H1 (cell line): ENCODE results near the gene CCNYL1. TPM values are rescaled to one million over a fixed set of nuclear protein-coding genes. Genes with fewer than 3 reads are reported as not detected.
A peak's percentile ranks its signal among the peaks of the same experiment; 100 is the strongest.

Experiments
- CTCF ChIA-PET: fragments of 300-600 bp; sonication (Branson Sonifier 250); formaldehyde crosslinking; loops from one replicate; lab custom pipeline; 2021; ENCODE audit not compliant: partially characterized antibody; lab: Charles Lee
- POLR2A ChIA-PET: fragments of 300-600 bp; sonication (Branson Sonifier 250); formaldehyde crosslinking; loops from one replicate; lab custom pipeline; 2021; ENCODE audit warnings: inconsistent platforms; ENCODE audit not compliant: partially characterized antibody; lab: Charles Lee
- DNase-seq, 2 experiments: peaks; one replicate each; pipeline versions ENCODE4 v3.0.0 to v3.0.0-alpha.2; 2010 to 2022; ENCODE audit warnings: low spot score in 2 of 2, low read depth in 1 of 2, mixed read lengths in 1 of 2
- FAIRE-seq: peaks from 2 replicates; lab custom pipeline; 2011; peaks lifted over from hg19 to GRCh38; lab: Jason Lieb, UNC
- H2AFZ ChIP-seq: 2 replicates; pipeline ENCODE4 v1.8.1; 2012; ENCODE audit warnings: low read length, inconsistent platforms
- H2AK5ac ChIP-seq: 2 replicates; pipeline ENCODE4 v1.6.1; 2013; ENCODE audit warnings: low read depth, low read length
- H2BK120ac ChIP-seq: replicated peaks from 2 replicates; pipeline ENCODE3; 2013; ENCODE audit warnings: low read depth, low read length, inconsistent platforms
- H2BK12ac ChIP-seq: 2 replicates; pipeline ENCODE4 v1.6.1; 2013; ENCODE audit warnings: low read depth, low read length
- H2BK15ac ChIP-seq: 2 replicates; pipeline ENCODE4 v1.6.1; 2013; ENCODE audit warnings: low read length
- H2BK20ac ChIP-seq: 2 replicates; pipeline ENCODE4 v1.6.1; 2013; ENCODE audit warnings: low read length
- H2BK5ac ChIP-seq: 2 replicates; pipeline ENCODE4 v1.6.1; 2013; ENCODE audit warnings: low read depth, low read length
- H3K14ac ChIP-seq: 2 replicates; pipeline ENCODE4 v1.6.1; 2013; ENCODE audit warnings: inconsistent platforms; ENCODE audit not compliant: insufficient read length
- H3K18ac ChIP-seq: 2 replicates; pipeline ENCODE4 v1.6.1; 2013; ENCODE audit warnings: low read length; ENCODE audit errors: extremely low read depth
- H3K23ac ChIP-seq: 2 replicates; pipeline ENCODE4 v1.6.1; 2013; ENCODE audit warnings: inconsistent platforms; ENCODE audit not compliant: insufficient read length
- H3K23me2 ChIP-seq: 2 replicates; pipeline ENCODE4 v1.6.1; 2013; ENCODE audit warnings: low read depth, low read length
- H3K27ac ChIP-seq: 2 replicates; pipeline ENCODE4 v1.6.1; 2011; ENCODE audit warnings: low read depth, low read length, inconsistent platforms
- H3K27me3 ChIP-seq, 4 experiments: replicated peaks in 1 of 4; 1 replicate in 1 of 4; 2 replicates in 3 of 4; pipeline versions ENCODE4 v1.6.1 to v1.8.1; 2011 to 2013; ENCODE audit warnings: low read length in 3 of 4, mild to moderate bottlenecking in 3 of 4, inconsistent platforms in 2 of 4, mixed read lengths in 2 of 4, moderate library complexity in 1 of 4; ENCODE audit not compliant: control insufficient read depth in 3 of 4, insufficient read depth in 3 of 4; ENCODE audit errors: extremely low read depth in 1 of 4
- H3K36me3 ChIP-seq, 4 experiments: 2 replicates each; pipeline versions ENCODE4 v1.6.1 to v1.8.1; 2011 to 2013; ENCODE audit warnings: mild to moderate bottlenecking in 4 of 4, low read length in 3 of 4, moderate library complexity in 2 of 4, control low read depth in 1 of 4, inconsistent platforms in 1 of 4; ENCODE audit not compliant: insufficient read depth in 4 of 4, control insufficient read depth in 2 of 4
- H3K4ac ChIP-seq: replicated peaks from 2 replicates; pipeline ENCODE3; 2013; ENCODE audit warnings: low read length, low read depth, mixed read lengths, inconsistent platforms; ENCODE audit not compliant: insufficient read length
- H3K4me1 ChIP-seq, 4 experiments: replicated peaks in 1 of 4; 1 replicate in 1 of 4; 2 replicates in 3 of 4; pipeline versions ENCODE4 v1.6.1 to v1.8.1; 2011 to 2013; ENCODE audit warnings: low read length in 3 of 4, inconsistent platforms in 2 of 4, mixed read lengths in 1 of 4; ENCODE audit not compliant: insufficient read depth in 4 of 4, control insufficient read depth in 3 of 4
- H3K4me2 ChIP-seq, 2 experiments: 2 replicates each; pipeline versions ENCODE4 v1.6.1 to v1.8.1; 2011 to 2013; ENCODE audit warnings: low read depth in 2 of 2, low read length in 2 of 2, control low read depth in 1 of 2, inconsistent platforms in 1 of 2, mild to moderate bottlenecking in 1 of 2; ENCODE audit not compliant: insufficient read depth in 1 of 2
- H3K4me3 ChIP-seq, 4 experiments: fragments of 200-600, 300-600 bp in 1 of 4; sonication (generic), shearing (Covaris generic), sonication (Bioruptor Twin) in 1 of 4; 2 replicates each; pipeline versions ENCODE4 v1.5.1 to v1.8.1; 2011 to 2016; ENCODE audit warnings: low read length in 4 of 4, low read depth in 3 of 4, control low read depth in 2 of 4, inconsistent platforms in 2 of 4, mild to moderate bottlenecking in 2 of 4, mixed read lengths in 1 of 4, moderate library complexity in 1 of 4; ENCODE audit not compliant: insufficient read depth in 2 of 4; ENCODE audit errors: extremely low read depth in 1 of 4
- H3K56ac ChIP-seq: replicated peaks from 2 replicates; pipeline ENCODE3; 2013; ENCODE audit warnings: low read depth, mild to moderate bottlenecking, mixed read lengths, low read length, inconsistent platforms; ENCODE audit not compliant: insufficient read length
- H3K79me1 ChIP-seq: 2 replicates; pipeline ENCODE4 v1.6.1; 2013; ENCODE audit warnings: low read depth, low read length, control low read depth
- H3K79me2 ChIP-seq, 2 experiments: 2 replicates each; pipeline versions ENCODE4 v1.6.1 to v1.8.1; 2012 to 2013; ENCODE audit warnings: low read length in 2 of 2, mild to moderate bottlenecking in 2 of 2, inconsistent platforms in 1 of 2; ENCODE audit not compliant: insufficient read depth in 2 of 2, control insufficient read depth in 1 of 2
- H3K9ac ChIP-seq, 4 experiments: replicated peaks in 1 of 4; 1 replicate in 1 of 4; 2 replicates in 3 of 4; pipeline versions ENCODE4 v1.6.1 to v1.8.1; 2011 to 2013; ENCODE audit warnings: low read depth in 3 of 4, low read length in 3 of 4, control low read depth in 2 of 4, mild to moderate bottlenecking in 2 of 4, moderate library complexity in 2 of 4, inconsistent platforms in 1 of 4; ENCODE audit errors: extremely low read depth in 1 of 4
- H3K9me3 ChIP-seq, 2 experiments: 2 replicates each; pipeline versions ENCODE4 v1.6.1 to v1.8.1; 2012 to 2013; ENCODE audit warnings: mild to moderate bottlenecking in 2 of 2, moderate library complexity in 2 of 2, control low read depth in 1 of 2, inconsistent platforms in 1 of 2, low read depth in 1 of 2, low read length in 1 of 2, mixed read lengths in 1 of 2; ENCODE audit not compliant: insufficient read depth in 2 of 2
- H4K20me1 ChIP-seq, 2 experiments: replicated peaks in 1 of 2; 2 replicates each; pipeline versions ENCODE3 to v1.8.1; 2011 to 2013; ENCODE audit warnings: inconsistent platforms in 2 of 2, low read length in 2 of 2, mild to moderate bottlenecking in 1 of 2; ENCODE audit not compliant: insufficient read depth in 2 of 2, control insufficient read depth in 1 of 2
- H4K5ac ChIP-seq: 2 replicates; pipeline ENCODE4 v1.6.1; 2013; ENCODE audit warnings: low read length, low read depth, mixed read lengths, inconsistent platforms; ENCODE audit not compliant: insufficient read length
- H4K8ac ChIP-seq: 2 replicates; pipeline ENCODE4 v1.8.0; 2013; ENCODE audit warnings: mild to moderate bottlenecking, moderate library complexity, low read length, inconsistent platforms; ENCODE audit not compliant: insufficient read depth; ENCODE audit errors: extremely low read depth
- H4K91ac ChIP-seq: replicated peaks from 2 replicates; pipeline ENCODE3; 2013; ENCODE audit warnings: low read length, mixed read lengths, inconsistent platforms; ENCODE audit not compliant: insufficient read length
- ASH2L ChIP-seq: fragments of 200-600, 300-600 bp; sonication (generic); IDR thresholded peaks from one replicate; pipeline ENCODE4 v1.7.1; 2017; ENCODE audit warnings: low read length
- CHD2 ChIP-seq: IDR thresholded peaks from 2 replicates; pipeline ENCODE4 v1.6.1; 2012; ENCODE audit warnings: low read length, improper control_type of control experiment
- HDAC2 ChIP-seq, 2 experiments: fragments of 300-600 bp in 1 of 2; sonication (generic) in 1 of 2; IDR thresholded peaks; 2 replicates each; pipeline ENCODE4 v1.6.1; 2011 to 2012; ENCODE audit warnings: low read depth in 2 of 2, low read length in 2 of 2, mild to moderate bottlenecking in 2 of 2, moderate library complexity in 2 of 2, borderline replicate concordance in 1 of 2, inconsistent platforms in 1 of 2
- HDAC6 ChIP-seq: IDR thresholded peaks from one replicate; pipeline ENCODE4 v1.7.1; 2012; ENCODE audit warnings: low read depth, mild to moderate bottlenecking, inconsistent platforms, low read length, moderate library complexity
- KDM1A ChIP-seq: fragments of 200-600, 300-600 bp; sonication (generic); IDR thresholded peaks from 2 replicates; pipeline ENCODE4 v1.7.1; 2016; ENCODE audit warnings: mild to moderate bottlenecking, low read length, borderline replicate concordance
- MAX ChIP-seq: IDR thresholded peaks from 2 replicates; pipeline ENCODE4 v1.6.1; 2012; ENCODE audit warnings: inconsistent platforms
- NANOG ChIP-seq: IDR thresholded peaks from 2 replicates; pipeline ENCODE4 v1.6.1; 2011; ENCODE audit warnings: low read length, low read depth, mild to moderate bottlenecking, inconsistent platforms; ENCODE audit not compliant: insufficient read depth, poor library complexity, severe bottlenecking
- RBBP5 ChIP-seq: IDR thresholded peaks from 2 replicates; pipeline ENCODE4 v1.7.1; 2012; ENCODE audit warnings: low read depth, mild to moderate bottlenecking, inconsistent platforms, low read length, moderate library complexity, borderline replicate concordance
- SP4 ChIP-seq: IDR thresholded peaks from 2 replicates; pipeline ENCODE4 v1.6.1; 2012; ENCODE audit warnings: low read length, inconsistent platforms
- TEAD4 ChIP-seq: IDR thresholded peaks from 2 replicates; pipeline ENCODE4 v1.6.1; 2012; ENCODE audit warnings: low read depth, low read length, inconsistent platforms, mixed read lengths
- WGBS, 2 experiments: shearing (Covaris generic) in 1 of 2; methylation state at CpG; one replicate each; pipeline versions ENCODE4 v1.1.6 to v1.1.7; 2013 to 2015; ENCODE audit warnings: low lambda C conversion rate in 2 of 2, mixed read lengths in 2 of 2, inconsistent platforms in 1 of 2, low coverage in 1 of 2, missing lambda C conversion rate in 1 of 2; ENCODE audit not compliant: insufficient replicate concordance in 2 of 2, insufficient coverage in 1 of 2, insufficient read length in 1 of 2; ENCODE audit errors: extremely low coverage in 1 of 2, missing lambda C conversion rate in 1 of 2; 5-methylcytosine and 5-hydroxymethylcytosine counted together
- polyA plus RNA-seq, 7 experiments: library from polyadenylated mRNA; depleted of rRNA in 3 of 7; stranded (reverse) in 5 of 7; unstranded in 2 of 7; fragments of >200 nt in 5 of 7; fragments of 200-250 nt in 2 of 7; gene quantifications; 1 replicate in 5 of 7; 2 replicates in 1 of 7; 4 replicates in 1 of 7; pipeline versions ENCODE4 v1.2.1 to v1.2.3, GENCODE V29; 2011 to 2013; ENCODE audit warnings: missing spikeins in 2 of 7, mixed read lengths in 2 of 7
- total RNA-seq: library from RNA; stranded (reverse); fragmentation: NEBNext Ultra II Directional; extraction: Animal tissue kit (Norgen Biotek cat#: 25700); gene quantifications from 2 replicates; pipeline ENCODE4 v1.2.1, GENCODE V29; 2021

Gene CCNYL1
- total and polyA plus RNA-seq, 2 of the 8 experiments (the other 6 are each of a cell fraction or from before 2014, with no cell fraction given) = 13.3 to 35.4 TPM

GRCh38 chr2:207770602-207771404 is 59.4 kb downstream of the CCNYL1 start:
- Histone ChIP-seq H3K27ac (no peak overlapping the region), H4K8ac (no peak overlapping the region; the same call in 1 of the 2 replicates), H3K23ac (no peak overlapping the region), H3K9ac (peak overlapping the region in 2 of 4 experiments; percentile 15 to 36; a peak in 3 of 7 replicates), H2BK20ac (0 out of 2 replicates have a peak overlapping the region, but pooled peaks have one; percentile 15), H3K4me1 (peaks cover 0 to 26% (median 22%) of the 10 kb centered on the region in 4 experiments; a peak in 6 of 7 replicates), H4K91ac (no peak overlapping the region), H2AFZ (no peak overlapping the region), H3K56ac (no peak overlapping the region), H3K14ac (no peak overlapping the region), H3K4me2 (peak overlapping the region; percentile 85 to 98), H3K36me3 (peaks cover 2 to 27% (median 12%) of the 10 kb centered on the region in 4 experiments; a peak in 6 of 8 replicates), H3K27me3 (peaks cover 0 to 4% (median 1%) of the 10 kb centered on the region in 4 experiments; a peak in 1 of 7 replicates), H2BK15ac (no peak overlapping the region), H2BK120ac (no peak overlapping the region), H3K79me2 (peaks cover 13 to 34% of the 10 kb centered on the region in 2 experiments), H2BK12ac (no peak overlapping the region), H2AK5ac (no peak overlapping the region), H3K9me3 (no peaks in the 10 kb centered on the region), H3K79me1 (peaks cover 6% of the 10 kb centered on the region), H4K20me1 (peaks cover 9 to 10% of the 10 kb centered on the region in 2 experiments), H3K4ac (no peak overlapping the region), H3K4me3 (peak overlapping the region; percentile 26 to 96 (median 42); a peak in 7 of 8 replicates), H4K5ac (no peak overlapping the region), H2BK5ac (no peak overlapping the region), H3K23me2 (peaks cover 31% of the 10 kb centered on the region), H3K18ac (peak overlapping the region; percentile 93; the same call in 1 of the 2 replicates)
- peak in 1 of 2 experiments; percentile 67 for DNase-seq
- POLR2A ChIA-PET = interaction anchor here (0.7 to 1.7 kb wide), 8 partner anchors 10 to 141 kb away, joined by 3 to 9 read pairs (median 3); no protein-coding TSS in a partner anchor
- CTCF ChIA-PET = interaction anchor here (0.7 to 5.5 kb wide), 11 partner anchors 11 to 308 kb away, joined by 3 to 68 read pairs (median 3); no protein-coding TSS in a partner anchor
- 11% methylated on average over 46 of the region's 50 CpGs; no CpG with 5 or more reads in 1 of the 2 experiments for WGBS, 2 experiments
- FAIRE-seq = no peak
- TF ChIP-seq MAX (0 out of 2 replicates have a peak, but pooled peaks have one; percentile 5), SP4 (no peak), RBBP5 (peak; percentile 65; the same call in 1 of the 2 replicates), TEAD4 (no peak), HDAC6 (no peak), ASH2L (peak; percentile 66), NANOG (no peak), KDM1A (0 out of 2 replicates have a peak, but pooled peaks have one; percentile 25), CHD2 (no peak), HDAC2 (IDR thresholded peaks at IDR 0.05; ENCODE audit: borderline replicate concordance in 1 of 2, low read depth in 2 of 2, low read length in 2 of 2) (0 out of 4 replicates have a peak, but pooled peaks of 1 of the 2 experiments have one; percentile 44)
